ENCODE data around the gene RFPL3.
A peak's percentile ranks its signal among the peaks of the same experiment; 100 is the strongest.
"Not testable (repeated sequence)": the region's sequence is repeated elsewhere in the genome, so short reads cannot be mapped to it uniquely, and the experiment has no call there.

Gene RFPL3

DNA sequence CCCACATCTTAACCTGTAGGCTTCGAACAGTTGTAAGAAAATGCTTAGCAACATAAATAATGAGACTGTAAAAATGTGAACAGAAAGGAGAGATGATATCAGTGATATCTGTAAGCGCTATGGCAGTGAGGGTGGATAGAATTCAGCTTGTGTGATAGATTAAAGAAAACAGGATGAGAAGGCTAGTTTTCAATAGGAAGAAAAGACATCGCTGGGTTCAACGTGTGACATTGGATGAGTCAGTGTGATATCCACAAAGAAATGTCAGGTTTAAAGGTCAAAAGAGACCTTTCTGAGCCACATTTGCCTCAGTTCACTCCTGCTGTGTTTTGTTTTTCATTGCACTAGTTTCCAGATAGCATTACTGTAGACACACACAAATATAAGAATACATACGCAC is 13.7 kb upstream of the RFPL3 start:
- H3K4me3 ChIP-seq, result no peak overlapping the region

DNA sequence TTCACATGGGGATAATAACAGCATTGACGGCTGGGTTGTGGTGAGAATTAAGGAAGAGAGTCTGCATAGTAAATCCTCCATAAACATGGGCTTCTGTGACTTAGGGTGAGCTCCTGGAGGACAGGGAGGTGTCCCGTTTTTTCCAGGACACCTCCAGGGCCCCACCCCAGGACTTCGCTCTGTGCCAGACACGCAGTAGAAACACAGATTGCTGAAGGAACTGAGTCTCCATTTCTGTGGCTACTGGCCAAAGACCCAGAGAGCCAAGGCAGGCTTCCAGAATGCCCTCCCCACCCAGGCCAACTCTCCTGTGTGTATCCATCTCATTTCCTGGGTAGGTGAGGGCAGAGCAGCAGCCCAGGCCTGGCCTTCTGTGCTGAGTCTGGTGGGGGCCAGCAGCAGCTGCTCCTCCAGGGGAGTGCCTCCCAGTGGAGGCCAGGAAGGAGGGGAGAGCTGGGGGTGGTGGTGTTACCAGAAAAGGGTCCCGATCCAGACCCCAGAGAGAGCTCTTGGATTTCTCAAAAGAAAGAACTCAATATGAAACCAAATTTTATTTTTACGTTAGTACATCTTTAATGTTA is 9.5 kb upstream of the RFPL3 start:
- H3K4me3 ChIP-seq, result no peak overlapping the region
- no peak overlapping the region for H3K27ac ChIP-seq

More for the DNA sequence above, 13.7 kb upstream of the RFPL3 start:
- H3K27ac ChIP-seq, result no peak overlapping the region

DNA sequence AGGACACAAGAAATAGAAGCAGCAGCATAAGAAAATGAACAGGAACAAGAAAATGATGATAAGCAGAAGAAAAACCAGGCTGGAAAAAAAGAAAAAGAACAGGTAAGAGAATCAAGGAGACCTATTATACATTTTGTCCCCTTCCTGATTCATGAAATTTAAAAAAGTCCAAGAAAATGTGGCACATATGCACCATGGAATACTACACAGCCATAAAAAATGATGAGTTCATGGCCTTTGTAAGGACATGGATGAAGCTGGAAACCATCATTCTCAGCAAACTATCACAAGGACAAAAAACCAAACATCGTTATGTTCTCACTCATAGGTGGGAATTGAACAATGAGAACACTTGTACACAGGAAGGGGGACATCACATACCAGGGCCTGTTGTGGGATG is 5.8 kb upstream of the RFPL3 start:
- not testable (repeated sequence) for H3K4me3 ChIP-seq, H3K27ac ChIP-seq

DNA sequence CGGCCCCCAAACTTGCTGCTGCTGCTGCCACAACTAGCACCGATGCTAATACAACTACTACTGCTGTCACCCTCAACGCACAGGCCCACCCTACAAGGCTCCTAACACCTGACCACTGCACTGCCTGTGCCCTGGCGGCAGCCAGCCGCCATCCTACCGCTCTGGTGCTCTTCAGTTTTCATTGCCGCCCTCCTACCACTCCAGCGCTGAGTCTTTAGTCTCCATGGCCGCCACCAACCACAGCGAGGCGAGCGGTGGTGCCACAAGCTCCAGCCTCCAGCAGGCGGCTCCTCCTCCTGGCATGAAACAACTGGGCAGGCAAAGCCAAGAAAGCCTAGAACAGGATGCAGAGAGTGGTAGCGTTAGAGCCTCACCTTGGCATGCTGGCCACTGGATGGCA is 5.0 kb upstream of the RFPL3 start:
- H3K4me3 ChIP-seq, result no peak overlapping the region
- H3K27ac ChIP-seq, result no peak overlapping the region

DNA sequence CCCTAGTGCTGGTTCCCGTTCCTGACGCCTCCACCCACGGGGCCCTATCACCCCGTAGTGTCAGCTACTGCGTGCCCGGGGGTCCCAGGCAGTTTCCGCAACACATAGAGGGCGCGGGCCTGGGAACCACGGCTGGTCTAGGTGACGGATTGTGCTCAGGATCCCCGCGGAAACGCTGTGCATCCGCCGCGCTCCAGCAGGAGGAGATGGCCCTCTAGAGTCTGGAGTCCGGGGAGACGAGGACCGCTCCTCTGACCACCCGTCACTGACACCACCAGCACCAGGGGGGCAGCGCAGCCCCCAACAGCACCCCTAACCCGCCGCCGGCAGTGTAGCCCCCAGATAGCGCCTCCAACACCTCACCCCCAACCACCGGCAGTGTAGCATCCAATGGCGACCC is 4.4 kb upstream of the RFPL3 start:
- Histone ChIP-seq H3K4me3 (no peak overlapping the region), H3K27ac (no peak overlapping the region)

DNA sequence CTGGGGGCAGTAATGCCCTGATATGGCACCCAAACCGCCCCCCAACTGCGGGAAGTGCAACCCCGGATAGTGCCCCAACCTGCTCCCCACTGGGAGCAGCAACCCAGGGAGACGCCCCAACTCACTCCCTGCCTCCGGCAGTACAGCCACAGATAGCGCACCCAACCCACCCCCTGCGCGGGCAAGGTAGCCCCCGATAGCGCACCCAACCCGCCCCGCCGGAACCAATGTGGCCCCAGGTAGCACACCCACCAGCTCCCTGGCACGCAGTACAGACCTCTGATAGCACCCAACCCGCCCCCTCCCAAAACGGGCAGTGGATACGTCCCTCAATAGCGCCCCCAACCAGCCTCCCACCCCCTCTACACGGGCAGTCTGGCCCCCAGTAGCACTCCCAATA is 3.8 kb upstream of the RFPL3 start:
- Histone ChIP-seq H3K4me3 (peak overlapping the region in 1 of 7 experiments; percentile 21), H3K27ac (no peak overlapping the region)

DNA sequence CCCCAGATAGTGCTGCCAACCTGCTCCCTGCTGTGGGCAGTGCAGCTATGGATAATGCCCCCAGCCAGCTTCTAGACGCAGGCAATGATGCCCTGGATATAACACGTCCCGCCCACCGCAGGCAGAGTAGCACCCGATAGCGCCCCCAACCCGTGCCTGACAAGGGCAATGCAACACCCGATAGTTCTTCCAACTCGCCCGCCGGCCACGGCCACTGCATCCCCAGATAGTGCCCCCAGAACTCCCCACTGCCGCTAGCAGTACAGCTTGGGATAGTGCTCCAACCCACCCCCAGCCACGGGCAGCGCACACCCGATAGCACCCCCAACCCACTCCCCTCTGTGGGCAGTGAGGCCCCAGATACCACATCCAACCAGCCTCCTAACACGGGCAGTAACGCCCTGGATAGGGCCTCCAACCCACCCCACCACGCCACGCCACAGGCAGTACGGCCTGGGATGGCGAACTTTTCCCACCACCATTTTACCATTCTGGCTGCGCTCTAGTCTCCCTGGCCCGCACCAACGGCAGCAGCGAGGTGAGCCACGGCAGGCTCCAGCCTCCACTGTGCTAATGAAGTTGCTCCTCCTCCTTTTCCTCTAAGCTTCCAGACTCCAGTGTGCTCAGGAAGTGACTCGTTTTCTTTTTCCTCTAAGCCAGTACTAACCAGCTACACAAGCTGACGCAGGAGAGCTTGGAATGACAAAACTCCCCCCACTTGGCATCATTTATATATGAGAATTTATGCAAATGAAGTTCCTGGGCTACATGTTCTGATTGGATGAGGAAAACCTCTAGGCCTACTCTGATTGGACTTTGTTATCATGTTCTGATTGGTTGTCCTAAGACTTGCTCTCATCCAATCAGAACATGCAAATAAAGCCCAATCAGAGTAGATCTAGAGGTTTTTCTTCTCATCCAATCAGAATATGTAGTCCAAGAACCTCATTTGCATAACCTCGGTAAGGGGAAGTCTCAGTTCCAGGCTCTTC is 3.0 kb upstream of the RFPL3 start:
- Histone ChIP-seq H3K4me3 (peak overlapping the region in 5 of 7 experiments; percentile 6 to 21 (median 13)), H3K27ac (peak overlapping the region in 1 of 21 experiments; percentile 34)

DNA sequence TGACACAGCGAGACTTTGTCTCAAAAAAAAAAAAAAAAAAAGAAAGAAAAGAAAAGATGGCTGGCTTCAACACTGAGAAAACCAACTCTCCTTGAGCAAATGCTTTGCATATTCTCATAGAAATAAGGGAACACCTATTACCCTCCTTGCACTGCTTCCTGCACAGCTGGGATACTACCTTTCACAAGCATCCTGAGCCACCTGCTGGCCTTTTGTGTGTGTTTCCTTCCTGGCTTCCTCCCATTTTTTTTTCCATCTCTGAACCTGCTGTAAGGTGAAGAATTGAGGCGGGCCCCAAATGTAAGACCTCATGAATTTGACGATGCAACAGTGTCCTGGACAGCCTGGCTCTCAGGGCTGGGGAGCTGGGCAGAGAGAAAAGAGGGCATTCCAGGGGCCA is 1.9 kb upstream of the RFPL3 start:
- H3K4me3 ChIP-seq, result no peak overlapping the region
- no peak overlapping the region for H3K27ac ChIP-seq

DNA sequence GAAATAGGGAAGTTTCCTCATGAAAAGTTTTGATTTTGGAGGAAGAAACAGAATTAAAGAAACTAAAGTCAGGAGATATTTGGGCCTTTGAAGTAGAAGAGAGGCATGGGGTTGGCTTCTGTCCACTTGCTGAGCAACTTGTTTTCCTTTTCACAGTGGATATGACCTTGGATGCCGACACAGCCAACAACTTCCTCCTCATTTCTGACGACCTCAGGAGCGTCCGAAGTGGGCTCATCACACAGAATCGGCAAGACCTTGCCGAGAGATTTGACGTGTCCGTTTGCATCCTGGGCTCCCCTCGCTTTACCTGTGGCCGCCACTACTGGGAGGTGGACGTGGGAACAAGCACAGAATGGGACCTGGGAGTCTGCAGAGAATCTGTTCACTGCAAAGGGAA is 2.4 kb downstream of the RFPL3 start:
- H3K4me3 ChIP-seq, H3K27ac ChIP-seq: not testable (repeated sequence)

DNA sequence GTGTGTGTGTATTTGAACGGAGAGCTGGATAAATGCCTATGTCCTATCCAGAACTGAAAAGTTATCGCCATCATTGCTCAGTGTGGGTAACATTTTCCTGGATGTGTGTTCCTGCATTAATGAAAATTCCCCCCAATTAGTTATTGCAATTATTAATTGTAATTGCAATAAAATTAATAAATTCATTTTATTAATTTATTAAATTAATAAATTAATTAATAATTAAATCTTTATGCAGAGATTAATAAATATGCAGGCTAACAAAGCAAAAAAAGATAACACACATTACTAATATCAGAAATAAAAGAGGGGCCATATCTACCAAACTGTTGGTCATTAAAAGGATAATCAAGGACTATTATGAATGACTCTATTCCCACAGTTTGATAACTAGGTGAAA is 3.6 kb downstream of the RFPL3 start:
- Histone ChIP-seq H3K27ac (no peak overlapping the region), H3K4me3 (no peak overlapping the region)

DNA sequence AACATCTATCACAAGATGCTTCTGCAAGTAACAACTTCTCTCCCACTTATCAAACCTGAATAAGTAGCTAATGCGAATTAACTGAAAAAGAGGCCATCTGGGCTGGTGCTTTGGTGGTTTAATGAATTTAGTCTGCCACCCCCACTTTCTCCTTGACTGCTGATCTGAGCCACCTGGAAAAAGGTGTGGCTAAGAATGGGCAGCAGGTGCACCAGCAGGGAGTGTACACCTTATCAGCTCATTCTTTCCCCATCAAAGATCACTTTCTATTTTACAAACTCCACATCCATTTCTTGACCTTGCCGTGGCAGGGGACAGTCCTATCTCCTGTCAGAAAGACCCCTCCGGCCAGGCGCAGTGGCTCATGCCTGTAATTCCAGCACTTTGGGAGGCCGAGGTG is 6.5 kb downstream of the RFPL3 start:
- H3K27ac ChIP-seq, result no peak overlapping the region
- H3K4me3 ChIP-seq, result no peak overlapping the region

DNA sequence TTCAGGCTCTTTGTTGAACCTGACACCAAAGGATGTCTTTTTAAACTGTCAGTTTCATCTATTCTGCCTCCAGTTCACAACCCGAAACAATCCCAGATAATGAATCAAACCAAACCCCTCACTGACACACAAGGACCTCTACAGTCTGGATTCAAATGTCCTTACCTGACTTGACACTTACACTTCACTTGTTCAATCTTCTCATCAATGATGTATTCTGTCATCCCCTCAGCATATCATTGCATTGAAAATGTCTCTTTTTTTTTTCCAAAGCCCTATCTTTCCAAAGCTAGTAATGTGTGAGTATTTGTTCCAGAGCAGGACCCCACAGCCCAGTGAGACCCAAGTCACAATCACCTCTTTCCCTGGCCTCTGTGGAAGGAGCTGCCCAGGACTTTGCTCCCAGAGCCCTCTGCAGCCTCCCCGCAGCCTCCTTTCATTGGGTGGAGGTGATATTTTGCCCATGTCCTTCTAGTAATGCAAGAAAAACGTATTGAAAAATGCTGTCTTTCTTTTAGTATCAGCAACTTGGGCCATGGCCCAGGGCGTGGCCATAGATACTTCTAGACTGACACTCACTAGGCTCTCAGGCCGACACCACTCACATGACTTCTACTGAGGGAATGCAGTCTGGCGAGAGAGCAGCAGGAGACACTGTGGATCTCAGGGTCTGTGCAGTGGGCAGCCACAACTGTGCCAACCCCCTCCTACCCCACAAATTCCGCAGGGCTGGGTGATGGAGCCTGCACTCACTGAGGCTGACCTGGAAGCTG is 18.2 kb downstream of the RFPL3 start:
- no peak overlapping the region for H3K4me3 ChIP-seq

DNA sequence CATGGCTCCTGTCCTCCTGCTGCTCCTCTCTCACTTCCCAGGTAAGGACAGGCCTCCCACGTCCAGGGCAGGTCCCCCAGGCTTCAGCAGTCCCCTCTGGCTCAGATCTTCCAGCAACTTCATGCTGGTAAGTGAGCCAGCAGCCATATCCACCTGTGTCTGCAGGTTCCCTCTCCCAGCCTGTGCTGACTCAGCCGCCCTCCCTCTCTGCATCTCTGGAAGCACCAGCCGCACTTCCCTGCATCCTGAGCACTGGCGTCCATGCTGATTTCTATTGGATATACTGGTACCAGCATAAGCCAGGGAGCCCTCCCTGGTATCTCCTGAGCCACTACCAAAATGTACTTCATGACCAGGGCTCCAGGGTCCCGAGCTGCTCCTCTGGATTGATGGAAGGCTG is 19.0 kb downstream of the RFPL3 start:
- Histone ChIP-seq H3K27ac (no peak overlapping the region), H3K4me3 (no peak overlapping the region)

More for the DNA sequence above, 18.2 kb downstream of the RFPL3 start:
- H3K27ac ChIP-seq, result no peak overlapping the region

DNA sequence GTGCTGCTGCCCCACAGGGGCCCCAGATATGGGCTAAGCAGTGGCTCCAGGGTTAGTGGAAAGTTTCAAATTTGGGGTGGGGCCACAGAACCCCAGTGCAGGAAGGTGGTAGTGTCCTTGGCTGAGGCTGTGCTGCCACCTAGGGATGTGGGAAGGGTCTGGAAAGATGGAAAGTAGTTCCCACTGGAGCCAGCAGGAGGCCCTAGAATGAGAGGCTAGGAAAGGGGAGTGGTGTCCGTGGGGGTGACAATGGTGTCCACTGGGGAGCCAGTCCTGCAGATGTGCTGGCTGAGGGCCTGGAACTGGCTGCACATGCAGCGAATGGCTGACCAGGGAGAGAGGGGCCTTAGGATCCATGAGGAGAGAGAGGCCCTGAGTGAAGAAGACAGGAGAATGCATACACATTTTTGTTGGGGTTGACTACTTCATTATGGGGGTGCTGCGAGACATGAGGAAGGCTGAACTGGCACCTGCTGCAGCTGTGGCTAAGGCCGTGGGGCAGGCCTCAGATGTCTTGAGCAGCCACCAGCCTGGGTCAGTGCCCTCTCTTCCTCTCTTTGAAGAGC is 21.1 kb downstream of the RFPL3 start:
- Histone ChIP-seq H3K4me3 (no peak overlapping the region), H3K27ac (no peak overlapping the region)

DNA sequence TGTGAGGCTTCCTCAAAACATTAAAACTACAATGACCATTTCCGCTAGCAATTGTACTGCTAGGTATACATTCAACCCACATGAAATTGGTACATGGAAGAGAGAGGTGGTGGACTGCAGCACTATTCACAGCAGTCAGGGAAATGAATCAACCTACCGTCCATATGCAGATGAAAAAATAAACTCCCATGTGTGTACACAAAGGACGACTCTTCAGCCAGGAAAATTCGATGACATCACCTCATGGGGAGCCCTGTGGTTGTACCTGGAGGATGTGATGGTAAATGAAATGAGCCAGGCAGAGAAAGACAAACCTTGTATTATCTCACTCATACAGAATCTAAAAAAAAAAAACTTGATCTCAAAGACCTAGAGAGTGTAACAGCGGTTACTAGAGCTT is 23.3 kb downstream of the RFPL3 start:
- no peak overlapping the region for H3K27ac ChIP-seq
- H3K4me3 ChIP-seq, result no peak overlapping the region

DNA sequence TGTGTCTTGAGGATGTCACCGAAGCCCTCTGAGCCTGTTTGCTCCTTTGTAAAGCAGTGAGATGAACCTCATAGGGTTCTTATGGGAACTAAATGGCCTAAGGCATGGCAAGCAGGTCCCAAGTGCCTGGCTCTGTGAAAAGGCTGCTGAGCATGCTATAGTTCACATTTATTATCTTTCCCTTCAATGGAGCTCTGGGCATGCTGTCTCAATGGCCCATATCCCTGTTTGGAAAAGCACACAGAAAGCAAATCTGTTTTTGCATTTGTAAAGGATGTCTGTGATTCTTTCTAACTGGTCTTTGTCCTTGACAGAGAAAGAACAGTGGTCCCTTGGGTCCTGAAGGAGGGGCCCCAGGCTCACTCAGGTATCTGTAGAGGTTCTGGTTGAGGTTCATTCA is 28.0 kb downstream of the RFPL3 start:
- no peak overlapping the region for H3K4me3 ChIP-seq
- H3K27ac ChIP-seq, result no peak overlapping the region

DNA sequence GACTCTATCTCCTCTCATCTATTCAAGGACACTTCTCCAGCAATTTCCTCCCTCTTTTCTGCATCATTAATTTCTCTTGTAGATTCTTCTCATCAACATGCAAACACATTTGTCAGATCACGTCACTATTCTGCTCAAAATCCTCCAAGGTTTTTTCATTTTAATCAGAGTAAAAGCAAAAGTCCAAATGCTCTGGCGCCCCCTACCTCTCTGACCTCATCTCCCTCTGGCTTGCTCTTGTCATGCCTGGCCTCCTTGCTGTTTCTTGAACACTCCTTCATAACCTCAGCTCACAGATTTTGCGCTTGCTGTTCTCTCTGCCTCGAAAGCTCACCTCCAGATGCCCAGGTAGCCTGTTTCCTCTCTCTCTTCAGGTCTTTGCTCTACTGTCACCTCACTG is 32.0 kb downstream of the RFPL3 start:
- Histone ChIP-seq H3K4me3 (no peak overlapping the region), H3K27ac (no peak overlapping the region)

DNA sequence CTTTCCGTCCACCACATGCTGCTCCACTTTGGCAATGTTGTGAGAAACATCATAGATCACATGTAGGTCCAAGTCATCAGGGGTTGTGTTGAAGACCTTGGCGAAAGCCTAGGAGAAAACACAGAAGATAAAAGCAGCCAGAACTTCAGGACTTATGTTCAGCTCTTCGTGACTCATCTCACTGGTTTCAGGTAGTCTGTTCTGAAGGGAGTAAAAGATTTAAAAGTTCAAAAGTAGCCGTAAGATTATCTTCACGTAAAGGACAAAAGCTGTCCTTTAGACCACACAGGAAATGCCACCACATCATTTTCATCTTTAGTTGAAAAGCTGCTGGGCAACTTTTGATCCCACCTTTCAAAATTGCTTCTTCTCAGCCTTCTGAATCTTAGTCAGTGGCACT is 37.4 kb downstream of the RFPL3 start:
- Histone ChIP-seq H3K4me3 (no peak overlapping the region), H3K27ac (no peak overlapping the region)

DNA sequence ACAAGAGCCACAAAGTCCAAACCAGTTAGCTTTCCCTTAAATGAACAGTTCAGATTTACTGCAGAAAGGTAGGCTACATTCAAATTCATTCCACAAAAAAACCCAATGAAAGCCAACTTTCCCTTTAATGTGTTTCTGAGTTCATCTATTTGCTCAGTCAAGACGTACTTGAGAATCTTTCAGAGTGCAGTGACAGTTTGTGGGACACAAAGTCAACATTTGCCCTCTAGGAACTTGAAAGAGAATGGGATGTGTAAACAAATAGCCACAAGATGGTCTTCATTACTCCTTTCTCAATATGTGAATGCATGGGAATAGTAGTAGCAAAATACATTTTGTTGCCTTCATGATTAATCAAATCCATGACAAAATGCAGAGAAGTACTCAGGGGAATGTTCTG is 38.6 kb downstream of the RFPL3 start:
- H3K4me3 ChIP-seq, result no peak overlapping the region
- H3K27ac ChIP-seq, result no peak overlapping the region

DNA sequence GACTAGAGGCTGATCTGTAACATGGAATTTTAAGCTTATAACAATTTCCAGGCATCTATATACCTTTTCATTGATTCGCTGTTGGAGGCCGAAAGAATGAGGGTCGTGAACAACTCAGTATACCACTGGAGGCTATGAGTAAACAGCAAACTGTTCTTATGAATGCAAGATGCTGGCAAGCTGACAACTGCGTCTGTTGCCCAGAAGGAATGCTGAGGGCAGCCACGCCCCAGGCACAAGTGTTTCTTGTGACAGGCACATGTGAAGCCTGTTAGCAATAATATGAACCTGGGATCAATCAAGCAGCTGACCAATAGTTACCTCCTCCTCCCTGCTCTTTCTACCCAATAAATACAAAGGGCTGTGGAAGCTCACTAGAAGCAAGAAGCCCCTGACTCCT is 39.1 kb downstream of the RFPL3 start:
- no peak overlapping the region for H3K27ac ChIP-seq
- H3K4me3 ChIP-seq, result no peak overlapping the region
